HepG2 (cell line): ENCODE measurements around the gene RGL3. TPM values are rescaled to one million over a fixed set of nuclear protein-coding genes. Genes with fewer than 3 reads are reported as not detected.

Experiments used
- ASH2L ChIP-seq: fragments of 300-600, 200-600 bp; sonication (generic); IDR thresholded peaks from 2 replicates; pipeline ENCODE4 v1.7.0; 2017; ENCODE audit warnings: low read depth, mild to moderate bottlenecking, moderate library complexity, mixed read lengths, low read length; ENCODE audit not compliant: insufficient read length
- DMAP1 ChIP-seq: IDR thresholded peaks from 2 replicates; pipeline ENCODE4 v1.6.1; 2016
- ELF1 ChIP-seq: sonication (generic); formaldehyde crosslinking; IDR thresholded peaks from 2 replicates; pipeline ENCODE4 v1.4.0; 2020; ENCODE audit warnings: missing genetic modification reagents
- FOXK2 ChIP-seq: fragments of 450-650 bp; IDR thresholded peaks from 2 replicates; pipeline ENCODE4 v1.6.1; 2016
- MATR3 ChIP-seq: sonication (generic); formaldehyde crosslinking; IDR thresholded peaks from 2 replicates; pipeline ENCODE4 v1.4.0; 2020; ENCODE audit warnings: missing genetic modification reagents
- MXI1 ChIP-seq: IDR thresholded peaks from 3 replicates; pipeline ENCODE4 v1.6.1; 2012; ENCODE audit warnings: low read depth, low read length, inconsistent platforms, borderline replicate concordance
- NFE2L1 ChIP-seq: sonication (generic); formaldehyde crosslinking; IDR thresholded peaks from 2 replicates; pipeline ENCODE4 v1.4.0; 2020; ENCODE audit warnings: missing genetic modification reagents, mild to moderate bottlenecking, borderline replicate concordance
- PHF20 ChIP-seq: sonication (generic); formaldehyde crosslinking; IDR thresholded peaks from 2 replicates; pipeline ENCODE4 v1.5.0; 2020; ENCODE audit warnings: mild to moderate bottlenecking, missing genetic modification reagents
- RBAK ChIP-seq: sonication (generic); formaldehyde crosslinking; IDR thresholded peaks from 2 replicates; pipeline ENCODE4 v1.5.1; 2020; ENCODE audit warnings: mild to moderate bottlenecking, missing genetic modification reagents
- SCMH1 ChIP-seq: sonication (generic); formaldehyde crosslinking; IDR thresholded peaks from 2 replicates; pipeline ENCODE4 v1.9.0; 2021; ENCODE audit warnings: missing genetic modification reagents, mild to moderate bottlenecking, borderline replicate concordance
- SOX6 ChIP-seq, 2 experiments: fragments of 450-650 bp in 1 of 2; sonication (generic) in 1 of 2; formaldehyde crosslinking in 1 of 2; IDR thresholded peaks; 2 replicates each; pipeline versions ENCODE4 v1.4.0 to v1.6.1; 2017 to 2020; ENCODE audit warnings: antibody characterized with exemption in 1 of 2, mild to moderate bottlenecking in 1 of 2, missing genetic modification reagents in 1 of 2
- TAF1 ChIP-seq: sonication (generic); formaldehyde crosslinking; IDR thresholded peaks from 2 replicates; pipeline ENCODE4 v1.4.0; 2020; ENCODE audit warnings: missing genetic modification reagents
- ZBTB21 ChIP-seq: sonication (generic); formaldehyde crosslinking; IDR thresholded peaks from 2 replicates; pipeline ENCODE4 v1.4.0; 2020; ENCODE audit warnings: missing genetic modification reagents
- ZFAT ChIP-seq: sonication (generic); formaldehyde crosslinking; conservative IDR thresholded peaks from 2 replicates; pipeline ENCODE4 v1.8.1; 2023; ENCODE audit warnings: missing genetic modification reagents, inconsistent platforms
- ZKSCAN8 ChIP-seq: IDR thresholded peaks from 2 replicates; pipeline ENCODE4 v1.6.1; 2016; ENCODE audit warnings: borderline replicate concordance, missing genetic modification reagents, missing compliant biosample characterization
- ZNF253 ChIP-seq: sonication (generic); formaldehyde crosslinking; IDR thresholded peaks from 2 replicates; pipeline ENCODE4 v1.8.0; 2022; ENCODE audit warnings: mild to moderate bottlenecking, missing genetic modification reagents, borderline replicate concordance
- ZNF484 ChIP-seq: sonication (generic); formaldehyde crosslinking; IDR thresholded peaks from 2 replicates; pipeline ENCODE4 v1.5.1; 2020; ENCODE audit warnings: mild to moderate bottlenecking, low read depth, missing genetic modification reagents, borderline replicate concordance
- ZNF547 ChIP-seq: sonication (generic); formaldehyde crosslinking; IDR thresholded peaks from 2 replicates; pipeline ENCODE4 v1.5.1; 2020; ENCODE audit warnings: mild to moderate bottlenecking, missing genetic modification reagents
- ZNF577 ChIP-seq: sonication (generic); formaldehyde crosslinking; IDR thresholded peaks from 2 replicates; pipeline ENCODE4 v1.4.0; 2020; ENCODE audit warnings: mild to moderate bottlenecking, low read depth, missing genetic modification reagents, borderline replicate concordance
- ZNF720 ChIP-seq: sonication (generic); formaldehyde crosslinking; IDR thresholded peaks from 2 replicates; pipeline ENCODE4 v1.4.0; 2020; ENCODE audit warnings: missing genetic modification reagents
- ZNF780A ChIP-seq: sonication (generic); formaldehyde crosslinking; IDR thresholded peaks from 2 replicates; pipeline ENCODE4 v1.8.0; 2022; ENCODE audit warnings: mild to moderate bottlenecking, missing genetic modification reagents, moderate library complexity
- polyA plus RNA-seq, 8 experiments: library from polyadenylated mRNA; depleted of rRNA in 3 of 8; stranded (reverse) in 7 of 8; unstranded in 1 of 8; fragments of >200 nt; fragmentation: Illumina TruSeq in 4 of 8; extraction: Trizol in 4 of 8; gene quantifications; 2 replicates each; pipeline versions ENCODE4 v1.2.1 to v1.2.3, GENCODE V29; 2011 to 2016; ENCODE audit warnings: low read depth in 4 of 8, missing spikeins in 1 of 8, mixed read lengths in 1 of 8; ENCODE audit not compliant: insufficient read depth in 1 of 8
- total RNA-seq, 5 experiments: library from RNA; depleted of rRNA; stranded (reverse); fragments of >200 nt; fragmentation: Illumina TruSeq; extraction: Trizol; gene quantifications; 2 replicates each; pipeline ENCODE4 v1.2.3, GENCODE V29; 2016; ENCODE audit warnings: low read depth in 1 of 5
- TF ChIP-seq, protein P1 (sequence below): IDR thresholded peaks from 2 replicates; pipeline ENCODE4 v1.6.1; 2016; ENCODE audit warnings: missing genetic modification reagents, missing compliant biosample characterization
- TF ChIP-seq, protein P2 (sequence below): sonication (generic); formaldehyde crosslinking; IDR thresholded peaks from 2 replicates; pipeline ENCODE4 v1.5.0; 2020; ENCODE audit warnings: mild to moderate bottlenecking, missing genetic modification reagents
- TF ChIP-seq, protein P3 (sequence below): IDR thresholded peaks from 2 replicates; pipeline ENCODE4 v1.6.1; 2016; ENCODE audit warnings: missing compliant biosample characterization, missing genetic modification reagents, borderline replicate concordance
- TF ChIP-seq, protein P4 (sequence below): sonication (generic); formaldehyde crosslinking; IDR thresholded peaks from 2 replicates; pipeline ENCODE4 v1.8.1; 2023; ENCODE audit warnings: mild to moderate bottlenecking, missing genetic modification reagents, borderline replicate concordance

The RGL3 gene
- total and polyA plus RNA-seq, 2 of the 13 experiments (the other 11 are each of a cell fraction or from before 2014, with no cell fraction given) = 4.2 to 7.6 TPM

DNA sequence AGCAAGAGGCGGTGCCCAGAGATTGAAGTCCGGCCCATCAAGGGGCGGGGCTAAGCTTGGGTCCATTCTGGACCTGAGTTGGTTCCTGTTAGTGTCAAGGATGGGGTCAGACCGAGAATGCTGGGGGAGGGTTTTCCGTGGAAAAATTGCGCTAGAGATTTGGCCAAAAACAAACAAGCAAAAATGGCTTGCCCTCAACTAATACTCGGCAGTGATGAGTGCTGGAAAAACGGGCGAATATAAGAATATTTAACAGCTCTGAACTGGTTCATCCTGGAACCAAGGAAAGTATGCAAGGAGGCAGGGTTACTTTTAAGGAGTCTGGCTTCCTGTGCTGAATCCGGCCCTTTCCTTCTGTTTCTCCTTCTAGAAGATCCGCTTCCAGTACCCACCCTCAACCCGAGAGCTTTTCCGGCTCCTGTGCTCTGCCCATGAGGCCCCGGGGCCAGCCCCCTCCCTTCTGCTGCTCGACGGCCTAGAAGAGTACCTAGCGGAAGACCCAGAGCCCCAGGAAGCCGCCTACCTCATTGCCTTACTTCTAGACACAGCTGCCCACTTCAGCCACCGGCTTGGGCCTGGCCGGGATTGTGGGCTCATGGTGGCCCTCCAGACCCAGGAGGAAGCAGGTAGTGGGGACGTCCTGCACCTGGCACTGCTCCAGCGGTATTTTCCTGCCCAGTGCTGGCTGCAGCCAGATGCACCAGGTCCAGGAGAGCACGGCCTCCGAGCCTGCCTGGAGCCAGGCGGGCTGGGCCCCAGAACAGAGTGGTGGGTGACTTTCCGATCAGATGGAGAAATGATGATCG, 43.8 kb downstream of the RGL3 start (continued):
- TF ChIP-seq ZBTB21 (CRISPR knock-in tag) = no peak
- no peak for TF ChIP-seq ZNF780A (CRISPR knock-in tag)
- TF ChIP-seq ZNF484 (CRISPR knock-in tag) = no peak
- TF ChIP-seq ZKSCAN8 = no peak
- 0 out of 2 replicates have a peak, but pooled peaks have one; percentile 20 for TF ChIP-seq ZFAT
- TF ChIP-seq ASH2L = no peak
- no peak for TF ChIP-seq NFE2L1 (CRISPR knock-in tag)
- TF ChIP-seq ZNF547 (CRISPR knock-in tag) = peak; percentile 48; the same call in 1 of the 2 replicates
- TF ChIP-seq ZNF253 (CRISPR knock-in tag) = no peak
- peak; percentile 34; the same call in 1 of the 2 replicates for TF ChIP-seq ELF1 (CRISPR knock-in tag)
- no peak for TF ChIP-seq ZNF577 (CRISPR knock-in tag)
- TF ChIP-seq RBAK = no peak
- TF ChIP-seq, protein P1, sequence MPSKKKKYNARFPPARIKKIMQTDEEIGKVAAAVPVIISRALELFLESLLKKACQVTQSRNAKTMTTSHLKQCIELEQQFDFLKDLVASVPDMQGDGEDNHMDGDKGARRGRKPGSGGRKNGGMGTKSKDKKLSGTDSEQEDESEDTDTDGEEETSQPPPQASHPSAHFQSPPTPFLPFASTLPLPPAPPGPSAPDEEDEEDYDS (CRISPR knock-in tag) = peak; percentile 47; the same call in 1 of the 2 replicates
- no peak for TF ChIP-seq DMAP1
- no peak for TF ChIP-seq SOX6 (IDR thresholded peaks at IDR 0.05)
- TF ChIP-seq SOX6 (CRISPR knock-in tag; IDR thresholded peaks at IDR 0.05) = peak; percentile 11; the same call in 1 of the 2 replicates
- TF ChIP-seq, protein P2, sequence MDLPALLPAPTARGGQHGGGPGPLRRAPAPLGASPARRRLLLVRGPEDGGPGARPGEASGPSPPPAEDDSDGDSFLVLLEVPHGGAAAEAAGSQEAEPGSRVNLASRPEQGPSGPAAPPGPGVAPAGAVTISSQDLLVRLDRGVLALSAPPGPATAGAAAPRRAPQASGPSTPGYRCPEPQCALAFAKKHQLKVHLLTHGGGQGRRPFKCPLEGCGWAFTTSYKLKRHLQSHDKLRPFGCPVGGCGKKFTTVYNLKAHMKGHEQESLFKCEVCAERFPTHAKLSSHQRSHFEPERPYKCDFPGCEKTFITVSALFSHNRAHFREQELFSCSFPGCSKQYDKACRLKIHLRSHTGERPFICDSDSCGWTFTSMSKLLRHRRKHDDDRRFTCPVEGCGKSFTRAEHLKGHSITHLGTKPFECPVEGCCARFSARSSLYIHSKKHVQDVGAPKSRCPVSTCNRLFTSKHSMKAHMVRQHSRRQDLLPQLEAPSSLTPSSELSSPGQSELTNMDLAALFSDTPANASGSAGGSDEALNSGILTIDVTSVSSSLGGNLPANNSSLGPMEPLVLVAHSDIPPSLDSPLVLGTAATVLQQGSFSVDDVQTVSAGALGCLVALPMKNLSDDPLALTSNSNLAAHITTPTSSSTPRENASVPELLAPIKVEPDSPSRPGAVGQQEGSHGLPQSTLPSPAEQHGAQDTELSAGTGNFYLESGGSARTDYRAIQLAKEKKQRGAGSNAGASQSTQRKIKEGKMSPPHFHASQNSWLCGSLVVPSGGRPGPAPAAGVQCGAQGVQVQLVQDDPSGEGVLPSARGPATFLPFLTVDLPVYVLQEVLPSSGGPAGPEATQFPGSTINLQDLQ (CRISPR knock-in tag) = no peak
- no peak for TF ChIP-seq SCMH1 (CRISPR knock-in tag)
- TF ChIP-seq ZNF720 (CRISPR knock-in tag) = no peak
- no peak for TF ChIP-seq FOXK2
- peak; percentile 51; the same call in 1 of the 2 replicates for TF ChIP-seq TAF1 (CRISPR knock-in tag)
- TF ChIP-seq, protein P3, sequence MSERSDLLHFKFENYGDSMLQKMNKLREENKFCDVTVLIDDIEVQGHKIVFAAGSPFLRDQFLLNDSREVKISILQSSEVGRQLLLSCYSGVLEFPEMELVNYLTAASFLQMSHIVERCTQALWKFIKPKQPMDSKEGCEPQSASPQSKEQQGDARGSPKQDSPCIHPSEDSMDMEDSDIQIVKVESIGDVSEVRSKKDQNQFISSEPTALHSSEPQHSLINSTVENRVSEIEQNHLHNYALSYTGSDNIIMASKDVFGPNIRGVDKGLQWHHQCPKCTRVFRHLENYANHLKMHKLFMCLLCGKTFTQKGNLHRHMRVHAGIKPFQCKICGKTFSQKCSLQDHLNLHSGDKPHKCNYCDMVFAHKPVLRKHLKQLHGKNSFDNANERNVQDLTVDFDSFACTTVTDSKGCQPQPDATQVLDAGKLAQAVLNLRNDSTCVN (CRISPR knock-in tag) = no peak
- peak; percentile 51; the same call in 1 of the 2 replicates for TF ChIP-seq PHF20 (CRISPR knock-in tag)
- 0 out of 3 replicates have a peak, but pooled peaks have one; percentile 29 for TF ChIP-seq MXI1
- no peak for TF ChIP-seq MATR3 (CRISPR knock-in tag)
- TF ChIP-seq, protein P4, sequence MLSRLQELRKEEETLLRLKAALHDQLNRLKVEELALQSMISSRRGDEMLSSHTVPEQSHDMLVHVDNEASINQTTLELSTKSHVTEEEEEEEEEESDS = no peak
